ENCODE results near the gene WASHC4.

DNA sequence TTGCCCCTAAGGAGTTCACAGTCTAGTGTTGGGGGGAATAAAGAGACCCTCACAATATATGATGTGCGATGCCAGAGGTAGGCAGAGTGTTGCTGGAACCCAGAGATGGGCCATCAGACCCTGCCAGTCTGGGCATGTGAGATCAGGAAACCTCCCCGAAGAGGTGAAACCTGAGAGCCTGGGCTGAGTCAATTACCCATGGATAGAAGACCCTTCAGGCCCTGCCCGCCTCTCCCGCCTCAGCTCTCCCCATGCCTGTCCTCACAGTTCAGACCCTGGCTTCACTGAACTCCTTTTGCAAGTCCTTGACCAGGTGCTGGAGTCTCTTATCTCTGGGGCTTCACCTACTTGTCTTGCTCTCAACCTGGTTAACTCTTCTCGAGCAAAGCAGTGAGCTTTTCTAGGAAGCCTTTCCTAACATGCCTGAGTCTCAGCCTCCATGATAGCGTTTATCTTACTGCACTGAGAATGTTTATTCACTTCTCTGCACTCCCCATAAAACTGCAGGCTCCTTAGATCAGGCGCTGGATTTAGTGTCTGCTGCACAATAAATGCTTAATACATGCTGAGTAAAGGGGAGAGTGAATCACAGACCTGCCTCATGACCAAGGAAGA is 42.9 kb upstream of the WASHC4 start:
- no peak for TF ChIP-seq POLR2A (IDR thresholded peaks at IDR 0.05)
- TF ChIP-seq, protein P1, sequence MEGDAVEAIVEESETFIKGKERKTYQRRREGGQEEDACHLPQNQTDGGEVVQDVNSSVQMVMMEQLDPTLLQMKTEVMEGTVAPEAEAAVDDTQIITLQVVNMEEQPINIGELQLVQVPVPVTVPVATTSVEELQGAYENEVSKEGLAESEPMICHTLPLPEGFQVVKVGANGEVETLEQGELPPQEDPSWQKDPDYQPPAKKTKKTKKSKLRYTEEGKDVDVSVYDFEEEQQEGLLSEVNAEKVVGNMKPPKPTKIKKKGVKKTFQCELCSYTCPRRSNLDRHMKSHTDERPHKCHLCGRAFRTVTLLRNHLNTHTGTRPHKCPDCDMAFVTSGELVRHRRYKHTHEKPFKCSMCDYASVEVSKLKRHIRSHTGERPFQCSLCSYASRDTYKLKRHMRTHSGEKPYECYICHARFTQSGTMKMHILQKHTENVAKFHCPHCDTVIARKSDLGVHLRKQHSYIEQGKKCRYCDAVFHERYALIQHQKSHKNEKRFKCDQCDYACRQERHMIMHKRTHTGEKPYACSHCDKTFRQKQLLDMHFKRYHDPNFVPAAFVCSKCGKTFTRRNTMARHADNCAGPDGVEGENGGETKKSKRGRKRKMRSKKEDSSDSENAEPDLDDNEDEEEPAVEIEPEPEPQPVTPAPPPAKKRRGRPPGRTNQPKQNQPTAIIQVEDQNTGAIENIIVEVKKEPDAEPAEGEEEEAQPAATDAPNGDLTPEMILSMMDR (IDR thresholded peaks at IDR 0.05), result no peak
